Heart left ventricle (tissue), 16 donors: Measurements from ENCODE around the gene TMEM143. TPM values are rescaled to one million over a fixed set of nuclear protein-coding genes. Genes with fewer than 3 reads are reported as not detected.
"Not testable (repeated sequence)": the region's sequence is repeated elsewhere in the genome, so short reads cannot be mapped to it uniquely, and the experiment has no call there.

ENCODE experiments used
- ATAC-seq, 4 donors: fragments of 200-7000 bp; cut with Tn5 transposase; one replicate each; pipeline ENCODE4 v1.9.1; 2020 to 2022; ENCODE audit warnings: moderate library complexity in 4 of 4, mild to moderate bottlenecking in 3 of 4, moderate number of reproducible peaks in 1 of 4
- DNase-seq, 5 donors: peaks; one replicate each; pipeline ENCODE4 v3.0.0-alpha.2; 2020
- H3K27ac ChIP-seq, 12 donors: fragments of 200-600 bp; sonication (generic) in 4 of 12; one replicate each; pipeline versions ENCODE4 v1.5.0 to v1.8.0; 2016 to 2022; ENCODE audit warnings: mild to moderate bottlenecking in 2 of 12
- H3K27me3 ChIP-seq, 9 donors: fragments of 200-600 bp; sonication (generic) in 2 of 9; one replicate each; pipeline versions ENCODE4 v1.5.1 to v1.8.0; 2016 to 2022; ENCODE audit warnings: mild to moderate bottlenecking in 3 of 9
- H3K36me3 ChIP-seq, 9 donors: fragments of 200-600 bp; sonication (generic) in 2 of 9; one replicate each; pipeline versions ENCODE4 v1.5.0 to v1.8.0; 2018 to 2022; ENCODE audit warnings: mild to moderate bottlenecking in 2 of 9
- H3K4me1 ChIP-seq, 12 donors: fragments of 200-600 bp; sonication (generic) in 4 of 12; one replicate each; pipeline versions ENCODE4 v1.5.0 to v1.8.0; 2016 to 2022; ENCODE audit warnings: mild to moderate bottlenecking in 3 of 12
- H3K4me3 ChIP-seq, 12 donors: fragments of 200-600 bp; sonication (generic) in 4 of 12; one replicate each; pipeline versions ENCODE4 v1.5.0 to v1.8.0; 2017 to 2022; ENCODE audit warnings: mild to moderate bottlenecking in 9 of 12, moderate library complexity in 4 of 12
- H3K9me3 ChIP-seq, 12 donors: fragments of 200-600 bp; sonication (generic) in 4 of 12; one replicate each; pipeline versions ENCODE4 v1.5.0 to v1.8.0; 2016 to 2022; ENCODE audit warnings: mild to moderate bottlenecking in 1 of 12
- CTCF ChIP-seq, 12 donors: fragments of 200-600 bp; sonication (generic) in 4 of 12; IDR thresholded peaks; one replicate each; pipeline versions ENCODE4 v1.5.0 to v1.8.0; 2018 to 2022; ENCODE audit warnings: antibody characterized with exemption in 12 of 12, mild to moderate bottlenecking in 5 of 12
- POLR2A ChIP-seq, 2 donors: fragments of 450-650 bp; IDR thresholded peaks; one replicate each; pipeline ENCODE4 v1.6.1; 2017; ENCODE audit warnings: antibody characterized with exemption in 2 of 2, mild to moderate bottlenecking in 2 of 2, moderate library complexity in 2 of 2
- WGBS, 4 donors: extraction: QIAGEN DNeasy Blood & Tissue Kit in 2 of 4; methylation state at CpG; one replicate each; pipeline versions ENCODE4 v1.1.5 to v1.1.7; 2013 to 2018; 5-methylcytosine and 5-hydroxymethylcytosine counted together
- intact Hi-C, 10 donors: fragments of 100-400 bp; cut with DNase I; formaldehyde crosslinking; loops; one replicate each; pipeline versions ENCODE4 v1.11.1 to v1.14.2; 2022
- polyA plus RNA-seq, 2 donors: library from polyadenylated mRNA; stranded (reverse); fragments of 200-250 nt; gene quantifications; one replicate each; pipeline ENCODE4 v1.2.3, GENCODE V29; 2013
- total RNA-seq, 9 donors: library from RNA; depleted of rRNA in 2 of 9; stranded (reverse); fragments of >200 nt in 2 of 9; fragmentation: NEBNext Ultra II Directional in 3 of 9; extraction: Animal tissue kit (Norgen Biotek cat#: 25700) in 3 of 9; gene quantifications; one replicate each; pipeline versions ENCODE4 v1.1.0 to v1.2.4, GENCODE V29; 2016 to 2023
- donor health status: ischemic (EF 13 %, LVEDD 7.1; RV severe dilation, severe dysfunction).
- donor health status: healthy with polysubstance abuse.
- donor health status: DM: no; HTN: yes; CAD: no.
- donor health status: DM: no; HTN: no; CAD: no.
- donor health status: ischemic (EF 25% LVEDD 6.9; RV normal size, moderate dysfunction).
- donor health status: ischemic (EF 25% LVEDD 5.7; RV mildly dilated, moderate dysfunction).
- donor health status: healthy.
- donor health status: DM: yes; HTN: yes; CAD: no.
- donor health status: ischemic (EF 35%, LVEDD 5.7; RV mildly dilated, moderate dysfunction).
- donor health status: nonischemic (EF 11% LVEDD 7.7; RV severe dilation, severe dysfunction).
- donor health status: DM: yes; HTN: yes; CAD: no.
- donor health status: PGD.
- donor health status: ischemic (EF 29% LVEDD 5.4; RV normal size, mild dysfunction).
- donor health status: nonischemic (EF 23%, LVEDD 6.1; RV moderate dilation, normal function).

The TMEM143 gene
- total and polyA plus RNA-seq, 11 donors, result 12.9 to 96.1 (median 63.5) TPM

DNA sequence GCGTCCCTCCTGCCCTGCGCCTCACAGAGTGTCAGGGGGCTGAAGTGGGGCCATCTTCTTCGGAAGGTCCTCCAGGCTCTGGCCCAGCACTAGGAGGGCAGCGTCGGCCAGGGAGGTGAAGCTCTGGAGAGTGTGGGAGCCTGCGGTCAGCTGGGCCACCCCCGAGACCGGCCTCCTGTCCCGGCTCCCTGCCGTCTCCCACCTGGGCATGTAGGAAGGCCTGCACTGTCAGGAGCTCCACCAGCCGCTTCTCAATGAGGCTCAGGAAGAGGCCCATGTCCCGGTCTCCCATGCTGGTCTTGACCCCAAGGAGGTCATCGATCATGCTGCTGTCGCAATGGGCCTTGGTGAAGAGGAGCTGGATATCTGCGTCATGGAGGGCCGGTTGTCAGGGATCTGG is 65.8 kb downstream of the TMEM143 start:
- H3K4me3 ChIP-seq, result no peak overlapping the region
- WGBS, 4 donors, result 92 to 95% (median 94%) methylated on average over 5 to 16 of the region's 16 CpGs
- no peaks in the 10 kb centered on the region for H3K9me3 ChIP-seq
- H3K4me1 ChIP-seq, result no peaks in the 10 kb centered on the region
- H3K27me3 ChIP-seq, result peaks cover 0 to 3% (median 0%) of the 10 kb centered on the region in 9 donors
- H3K27ac ChIP-seq, result no peak overlapping the region
- H3K36me3 ChIP-seq, result no peaks in the 10 kb centered on the region
- ATAC-seq (no peak), DNase-seq (no peak)
- TF ChIP-seq CTCF (IDR thresholded peaks at IDR 0.05) (no peak), POLR2A (IDR thresholded peaks at IDR 0.05) (no peak)
- intact Hi-C loops, result no loop called here

- WGBS, 4 donors, result 88 to 90% (median 90%) methylated on average over 33 to 42 of the region's 42 CpGs
- intact Hi-C loops, result no loop called here
Observed at GRCh38 chr19:48296963-48297734, 66.6 kb downstream of the TMEM143 start.

DNA sequence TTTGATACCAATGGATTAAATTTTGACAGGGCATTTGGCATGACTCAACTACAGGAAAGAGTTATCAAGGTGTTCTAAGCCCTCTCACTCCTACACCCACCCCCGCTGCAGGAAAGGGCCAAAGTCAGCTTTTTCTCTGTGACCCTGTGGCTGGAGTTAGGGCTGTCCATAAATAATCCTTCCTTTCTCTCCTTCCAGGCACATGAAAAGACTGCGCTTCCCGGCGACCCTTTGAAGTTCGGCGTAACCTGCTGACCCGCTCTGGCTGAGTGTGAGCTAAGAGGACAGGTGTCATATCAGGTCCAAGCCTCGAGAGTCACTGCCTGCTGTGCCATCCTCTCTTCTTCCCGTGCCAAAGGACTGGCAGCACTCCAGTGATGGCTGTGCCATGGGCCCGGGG is 68.3 kb downstream of the TMEM143 start:
- no peak for DNase-seq
- H3K9me3 ChIP-seq, result no peaks in the 10 kb centered on the region
- H3K27ac ChIP-seq, result no peak overlapping the region
- ATAC-seq, result no peak
- H3K27me3 ChIP-seq, result peaks cover 0 to 3% (median 0%) of the 10 kb centered on the region in 9 donors
- WGBS, 4 donors, result 83 to 86% (median 84%) methylated on average over 10 of the region's 10 CpGs
- no peak for TF ChIP-seq POLR2A (IDR thresholded peaks at IDR 0.05)
- no peak for TF ChIP-seq CTCF (IDR thresholded peaks at IDR 0.05)
- H3K4me1 ChIP-seq, result peaks cover 0 to 12% (median 6%) of the 10 kb centered on the region in 12 donors
- intact Hi-C loops, result no loop called here
- H3K36me3 ChIP-seq, result no peaks in the 10 kb centered on the region
- H3K4me3 ChIP-seq, result no peak overlapping the region

More at GRCh38 chr19:48296963-48297734, 66.6 kb downstream of the TMEM143 start:
- H3K27ac ChIP-seq, result no peak overlapping the region
- peaks cover 0 to 3% (median 0%) of the 10 kb centered on the region in 9 donors for H3K27me3 ChIP-seq
- H3K4me1 ChIP-seq, result no peaks in the 10 kb centered on the region
- peak in 1 of 4 donors; percentile 42 for ATAC-seq
- no peaks in the 10 kb centered on the region for H3K9me3 ChIP-seq
- no peak for TF ChIP-seq CTCF (IDR thresholded peaks at IDR 0.05)
- no peak for TF ChIP-seq POLR2A (IDR thresholded peaks at IDR 0.05)
- no peak overlapping the region for H3K4me3 ChIP-seq
- DNase-seq, result no peak
- H3K36me3 ChIP-seq, result no peaks in the 10 kb centered on the region

DNA sequence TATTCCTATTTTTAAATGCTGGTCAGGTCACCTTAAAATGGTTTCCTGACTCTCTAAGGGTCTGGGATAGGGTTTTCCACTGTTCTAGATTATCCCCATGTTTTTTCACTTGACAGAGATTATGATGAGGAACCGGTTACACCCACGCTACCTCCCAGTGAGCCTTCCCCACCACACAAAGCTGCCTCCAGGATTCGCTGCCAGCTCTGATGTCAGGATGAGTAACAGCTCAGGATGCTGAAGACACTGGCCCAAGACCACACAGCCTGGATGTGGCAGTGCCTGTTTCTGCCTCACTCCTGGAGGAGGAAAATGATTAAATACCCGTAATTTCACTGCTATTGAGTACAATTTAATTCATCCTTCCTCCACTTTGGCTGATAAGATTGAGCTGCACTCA is 70.9 kb downstream of the TMEM143 start:
- H3K27me3 ChIP-seq, result peaks cover 0 to 3% (median 0%) of the 10 kb centered on the region in 9 donors
- 87 to 96% (median 93%) methylated on average over 4 of the region's 4 CpGs for WGBS, 4 donors
- H3K27ac ChIP-seq, result no peak overlapping the region
- peaks cover 0 to 15% (median 10%) of the 10 kb centered on the region in 12 donors for H3K4me1 ChIP-seq
- no peak overlapping the region for H3K4me3 ChIP-seq
- intact Hi-C loops, result no loop called here
- H3K9me3 ChIP-seq, result no peaks in the 10 kb centered on the region
- TF ChIP-seq POLR2A (IDR thresholded peaks at IDR 0.05) (no peak), CTCF (IDR thresholded peaks at IDR 0.05) (no peak)
- no peaks in the 10 kb centered on the region for H3K36me3 ChIP-seq
- ATAC-seq (no peak), DNase-seq (no peak)

- not testable (repeated sequence) for H3K9me3 ChIP-seq, H3K36me3 ChIP-seq, H3K27ac ChIP-seq, ATAC-seq, DNase-seq, H3K27me3 ChIP-seq
- intact Hi-C loops, result loop anchor here in 9 of 10 donors (1.0 to 2.0 kb wide), 5 partner anchors 20 to 41 kb away; partner anchors contain the start of gene ZNF114 (in 3 of the 9)
- WGBS, 4 donors, result 25 to 30% (median 26%) methylated on average over 11 of the region's 11 CpGs
- H3K4me3 ChIP-seq, result peak overlapping the region in 5 of 12 donors; percentile 44 to 59 (median 50)
- peaks cover 0 to 15% (median 10%) of the 10 kb centered on the region in 12 donors for H3K4me1 ChIP-seq
Observed at GRCh38 chr19:48291489-48291815, 72.3 kb downstream of the TMEM143 start.
